Amniotic epithelial cell (primary cell): ENCODE measurements around the gene RFPL1.
"Not testable (repeated sequence)": the region's sequence is repeated elsewhere in the genome, so short reads cannot be mapped to it uniquely, and the experiment has no call there.

Experiments
- DNase-seq: peaks from one replicate; pipeline ENCODE4 v3.0.0-alpha.2; 2010; ENCODE audit warnings: low read depth

The RFPL1 gene

DNA sequence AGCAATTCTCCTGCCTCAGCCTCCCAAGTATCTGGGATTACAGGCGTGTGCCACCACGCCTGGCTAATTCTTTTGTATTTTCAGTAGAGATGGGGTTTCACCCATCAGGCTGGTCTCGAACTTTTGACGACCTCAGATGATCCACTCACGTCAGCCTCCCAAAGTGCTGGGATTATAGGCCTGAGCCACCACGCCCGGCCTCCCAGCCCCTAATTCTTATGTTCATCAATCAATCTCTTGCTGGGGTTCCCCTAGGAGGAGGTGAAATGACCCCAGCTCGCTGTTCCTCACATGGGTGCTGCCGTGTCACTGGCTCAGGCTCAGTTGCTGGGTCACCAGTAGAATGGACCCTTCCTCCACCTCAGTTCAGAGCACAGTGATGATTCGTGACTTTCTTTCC, at the start of gene RFPL1:
TSS of gene RFPL1 (plus strand) at position 301 of the 400 bp plus-strand sequence.
- not testable (repeated sequence) for DNase-seq

DNA sequence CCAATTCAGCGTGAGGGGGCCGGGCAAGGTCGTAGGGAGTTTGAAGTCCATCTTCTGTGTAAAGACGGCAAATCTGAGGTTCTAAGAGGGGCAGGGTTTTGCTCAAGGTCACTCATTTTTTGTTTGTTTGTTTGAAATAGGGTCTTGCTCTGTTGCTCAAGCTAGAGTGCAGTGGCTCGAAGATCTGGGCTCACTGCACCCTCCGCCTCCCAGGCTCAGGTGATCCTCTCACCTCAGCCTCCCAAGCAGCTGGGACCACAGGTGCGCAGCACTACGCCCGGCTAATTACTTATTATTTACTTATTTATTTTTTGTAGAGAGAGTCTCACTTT, 49.7 kb upstream of the RFPL1 start:
- no peak for DNase-seq

DNA sequence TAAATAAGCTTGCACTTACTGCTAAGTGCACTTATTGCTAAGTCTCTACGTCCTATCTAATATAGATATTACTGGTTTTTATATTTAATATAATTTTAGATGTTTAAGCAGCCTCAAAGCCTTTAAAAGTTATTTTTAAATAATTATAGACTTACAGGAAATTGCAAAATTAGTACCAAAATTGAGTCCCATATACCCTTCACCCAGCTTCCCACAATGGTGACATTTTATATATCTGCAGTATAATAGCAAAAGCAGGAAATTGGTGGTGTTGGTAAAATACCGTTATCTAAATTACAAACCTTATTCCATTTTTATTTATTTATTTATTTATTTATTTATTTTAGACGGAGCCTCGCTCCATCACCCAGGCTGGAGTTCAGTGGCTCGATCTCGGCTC, 48.1 kb upstream of the RFPL1 start:
- no peak for DNase-seq

DNA sequence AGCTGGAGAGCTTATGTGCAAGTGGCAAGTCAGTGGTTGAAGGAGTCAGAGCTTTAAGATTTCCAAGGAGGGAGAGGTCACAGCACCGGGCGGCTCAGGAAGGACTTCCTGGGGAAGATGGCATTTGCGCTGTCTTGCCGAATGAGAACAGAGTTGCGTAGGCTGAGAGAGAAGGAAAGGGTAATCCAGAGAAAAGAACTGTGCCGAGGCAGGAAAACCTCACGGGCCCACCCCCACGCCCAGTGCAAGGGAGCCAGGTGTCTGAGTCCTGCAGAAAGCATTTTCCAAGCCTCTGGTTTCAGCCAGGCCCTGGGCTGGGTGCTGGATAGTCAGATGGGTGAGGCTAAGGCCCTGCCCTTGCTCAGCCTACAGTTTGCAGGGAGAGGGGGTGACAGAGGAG, 46.8 kb upstream of the RFPL1 start:
- no peak for DNase-seq

DNA sequence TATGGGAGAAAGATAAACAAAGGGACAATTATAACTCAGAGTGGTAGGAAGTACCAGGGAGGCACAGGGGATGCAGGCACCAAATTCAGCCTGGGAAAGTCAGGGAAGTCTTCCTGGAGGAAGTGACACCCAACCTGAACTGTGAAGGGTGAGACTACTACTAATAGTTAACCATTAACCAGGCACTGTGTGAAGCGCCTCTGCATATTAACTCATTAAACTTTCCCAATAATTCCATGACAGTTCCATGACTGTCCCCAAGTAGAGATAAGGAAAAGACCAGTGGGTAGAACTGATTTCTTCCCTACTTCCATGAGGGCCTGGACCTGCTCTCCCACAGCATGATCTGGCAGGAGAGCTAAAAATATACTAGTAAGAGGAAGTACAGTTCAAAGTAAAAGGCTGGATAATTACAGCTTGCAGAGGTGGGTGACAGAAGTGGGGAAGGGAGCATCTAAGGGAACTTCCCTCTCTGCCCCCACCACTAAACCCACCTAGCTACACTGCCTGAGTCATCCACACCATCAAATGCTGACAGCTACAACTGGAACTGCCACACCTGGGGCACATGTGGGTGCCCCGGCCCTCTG, 45.3 kb upstream of the RFPL1 start:
- DNase-seq = no peak

DNA sequence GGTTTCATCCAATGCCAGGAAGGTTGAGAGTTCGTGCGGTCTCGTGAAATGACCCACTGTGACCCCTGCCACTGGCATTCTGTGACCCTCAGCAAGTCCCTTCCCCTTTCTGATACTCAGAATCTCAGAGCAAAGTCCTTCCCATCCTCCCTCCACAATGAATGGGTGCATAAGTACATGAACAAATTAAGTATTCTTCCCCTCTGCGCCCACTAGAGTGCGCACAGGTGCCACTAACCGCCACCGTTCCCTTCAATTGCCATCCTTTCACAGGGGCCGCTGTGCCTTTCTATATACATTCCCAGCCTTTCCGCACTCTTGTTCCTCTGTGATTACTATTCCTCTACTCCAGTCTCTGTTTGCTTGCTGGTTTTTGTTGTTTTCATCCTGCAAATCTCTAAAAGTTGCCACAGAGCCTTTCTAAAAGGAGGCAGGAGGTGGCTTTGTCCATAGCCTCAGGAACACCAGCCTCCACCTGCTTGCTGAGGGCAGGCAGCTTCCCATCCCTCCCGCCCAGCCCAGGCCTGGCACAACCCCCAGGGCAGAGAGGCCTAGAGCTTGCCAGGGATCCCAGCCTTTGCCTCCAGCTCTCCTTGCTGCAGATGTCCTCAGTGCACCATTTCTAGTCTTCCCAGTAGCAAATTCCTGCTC, 43.3 kb upstream of the RFPL1 start:
- DNase-seq = peak; percentile 63

DNA sequence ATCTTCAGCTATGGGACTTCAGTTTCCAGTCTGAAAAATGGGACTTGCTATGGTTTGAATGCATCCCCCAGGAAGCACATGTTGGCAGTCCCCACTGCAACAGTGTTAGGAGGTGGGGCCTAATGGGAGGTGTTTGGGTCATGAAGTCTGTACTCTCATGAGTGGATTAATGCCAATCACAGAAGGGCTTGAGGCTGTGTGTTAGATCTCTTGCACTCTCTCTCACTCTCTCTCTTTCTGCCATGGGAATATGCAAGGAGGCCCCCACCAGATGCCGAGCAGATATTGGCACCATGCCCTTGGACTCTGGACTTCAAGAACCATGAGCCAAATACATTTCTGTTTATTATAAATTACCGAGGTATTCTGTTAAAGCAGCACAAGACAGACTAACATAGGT, 42.3 kb upstream of the RFPL1 start:
- DNase-seq = no peak

DNA sequence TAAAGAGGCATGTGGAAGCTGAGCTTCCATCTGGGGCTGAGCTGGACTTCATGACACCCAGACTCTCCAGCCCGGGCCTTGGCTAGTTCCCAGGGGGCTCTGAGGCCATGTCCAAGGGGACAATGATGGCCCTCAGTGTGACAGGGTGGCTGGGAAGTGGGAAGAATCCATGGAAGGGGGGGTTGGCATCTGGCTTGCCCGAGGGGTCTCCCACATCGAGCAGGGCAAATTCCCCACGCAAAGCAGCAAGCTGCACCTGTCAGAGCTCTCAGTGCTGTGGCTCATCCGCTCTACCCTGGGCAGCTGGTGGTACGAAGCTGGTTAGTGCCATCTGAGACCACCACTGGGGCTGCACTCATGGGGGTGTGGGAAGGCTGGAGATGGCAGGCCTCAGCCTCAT, 40.6 kb upstream of the RFPL1 start:
- DNase-seq = no peak

DNA sequence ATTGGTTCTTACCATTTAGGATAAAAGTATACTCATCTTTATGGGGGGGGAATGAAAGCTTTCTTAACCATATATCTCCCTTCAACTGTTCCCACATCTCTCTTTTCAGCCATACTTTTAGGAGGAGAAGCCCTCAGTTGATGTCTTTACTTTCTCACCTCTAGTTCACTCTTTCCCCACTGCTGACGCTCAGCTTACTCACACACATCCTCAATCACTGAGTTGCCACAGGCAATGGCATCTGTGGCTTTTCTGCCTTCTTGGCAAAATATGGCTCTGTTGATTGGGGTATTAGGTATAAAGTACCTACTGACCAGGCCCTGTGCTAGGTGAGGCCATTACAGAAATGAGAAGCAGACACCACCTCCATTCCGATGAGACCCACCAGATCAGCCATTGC, 37.8 kb upstream of the RFPL1 start:
- DNase-seq = no peak

DNA sequence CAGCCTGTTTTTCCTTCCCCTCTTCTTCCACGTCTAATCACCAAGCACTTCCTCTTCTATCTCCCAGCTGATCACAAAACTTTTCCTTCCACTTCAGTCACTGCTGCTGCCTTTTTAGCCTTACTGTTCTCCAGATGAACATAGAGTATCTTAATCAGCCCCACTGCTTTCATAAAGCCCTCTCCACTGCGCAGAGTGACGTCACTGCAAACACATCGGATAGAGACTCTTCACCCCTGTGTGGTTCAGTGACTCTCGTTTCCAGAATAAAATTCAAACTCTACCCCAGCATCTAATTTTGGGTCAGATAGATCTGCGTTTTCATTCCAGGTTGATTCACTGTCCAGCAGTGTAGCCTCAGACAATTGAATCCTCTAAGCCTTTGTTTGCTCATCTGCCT, 36.8 kb upstream of the RFPL1 start:
- not testable (repeated sequence) for DNase-seq

DNA sequence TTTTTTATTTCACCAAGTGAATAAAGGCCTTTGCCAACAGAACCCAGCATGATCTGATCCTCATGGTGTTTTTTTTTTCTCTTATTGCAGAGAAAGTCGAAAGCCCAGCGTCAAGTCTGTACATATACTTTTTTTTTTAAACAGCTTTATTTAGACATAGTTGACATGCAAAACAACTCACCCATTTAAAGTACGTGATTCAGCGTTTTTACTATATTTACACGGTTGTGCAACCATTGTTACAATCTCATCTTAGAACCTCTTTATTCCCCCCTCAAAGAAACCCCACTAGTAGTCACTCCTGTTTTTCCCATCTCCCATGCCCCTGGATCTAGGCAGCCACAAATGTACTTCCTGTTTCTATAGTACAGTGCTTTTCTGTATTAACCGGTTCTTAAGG, 29.4 kb upstream of the RFPL1 start:
- no peak for DNase-seq

DNA sequence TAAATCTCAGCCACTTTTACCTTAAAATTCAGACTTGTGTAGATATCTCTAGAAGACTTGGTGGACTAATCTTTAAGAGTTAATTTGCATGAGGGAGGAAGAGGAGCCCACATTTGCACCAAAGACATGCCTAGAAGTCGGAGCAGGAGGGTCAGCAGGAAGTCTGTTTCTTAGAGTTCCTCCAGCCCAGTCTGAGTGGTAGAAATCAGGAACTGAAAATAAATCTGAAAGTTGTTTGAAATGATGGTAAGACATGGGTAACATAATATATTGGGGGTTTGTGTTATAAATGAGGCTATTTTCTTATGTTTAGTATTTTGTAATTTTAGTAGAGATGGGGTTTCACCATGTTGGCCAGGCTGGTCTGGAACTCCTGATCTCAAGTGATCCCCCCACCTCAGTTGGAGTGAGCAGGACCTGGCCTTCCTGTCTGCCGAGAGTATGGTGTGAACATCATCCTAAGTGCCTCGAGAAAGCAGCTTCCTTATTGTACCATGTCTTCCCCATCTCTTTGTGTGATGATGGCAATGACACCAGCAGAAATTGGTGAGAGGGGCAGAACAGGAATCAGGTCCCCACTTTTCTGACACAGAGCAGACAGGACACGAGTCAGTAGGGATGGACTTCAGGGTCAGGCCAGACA, 26.7 kb upstream of the RFPL1 start:
- DNase-seq = not testable (repeated sequence)

DNA sequence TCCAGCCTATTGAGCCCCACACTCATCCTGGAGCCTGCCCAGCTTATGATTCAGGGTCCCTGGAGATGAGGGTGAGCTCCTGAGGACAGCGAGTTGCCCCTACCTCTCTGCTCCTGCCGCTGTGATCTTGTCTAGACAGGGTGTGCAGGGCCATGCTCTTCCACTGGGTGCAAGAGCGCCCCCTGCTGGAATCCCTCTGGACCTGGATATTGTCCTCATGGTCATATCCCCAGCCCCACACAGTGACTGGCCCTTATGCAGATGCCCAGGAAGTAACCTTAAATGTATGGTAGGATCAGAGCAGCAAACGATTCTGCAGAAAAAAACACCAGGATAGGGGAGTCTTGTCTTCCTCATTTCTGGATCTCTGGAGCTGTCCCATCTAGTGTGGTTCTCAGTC, 25.6 kb upstream of the RFPL1 start:
- not testable (repeated sequence) for DNase-seq

DNA sequence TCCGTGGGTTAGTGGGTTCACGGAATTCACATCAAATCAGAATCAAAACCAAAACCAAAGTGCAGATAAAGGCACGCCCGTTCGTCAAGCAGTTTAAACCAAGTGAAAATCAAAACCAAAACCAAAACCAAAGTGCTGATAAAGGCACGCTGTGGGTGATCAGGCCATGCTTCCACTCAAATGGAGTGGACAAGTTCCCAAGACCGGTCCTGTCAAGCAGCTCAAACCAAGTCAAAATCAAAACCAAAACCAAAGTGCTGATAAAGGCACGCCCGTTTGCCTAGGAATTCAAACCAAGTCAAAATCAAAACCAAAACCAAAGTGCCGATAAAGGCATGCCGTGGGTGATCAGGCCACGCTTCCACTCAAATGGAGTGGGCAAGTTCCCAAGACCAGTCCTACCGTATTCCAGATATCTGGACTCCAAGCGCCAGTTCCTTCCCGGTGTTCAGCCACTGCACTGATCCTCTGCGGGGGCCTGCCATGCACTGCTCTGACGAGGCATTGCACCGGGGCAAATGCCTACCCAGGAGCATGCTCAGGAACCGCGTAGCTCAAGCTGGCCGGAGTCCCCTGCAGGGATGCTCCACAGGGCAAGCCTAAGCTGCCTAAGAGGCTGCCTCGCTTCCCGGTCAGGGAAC, 23.3 kb upstream of the RFPL1 start:
- not testable (repeated sequence) for DNase-seq

DNA sequence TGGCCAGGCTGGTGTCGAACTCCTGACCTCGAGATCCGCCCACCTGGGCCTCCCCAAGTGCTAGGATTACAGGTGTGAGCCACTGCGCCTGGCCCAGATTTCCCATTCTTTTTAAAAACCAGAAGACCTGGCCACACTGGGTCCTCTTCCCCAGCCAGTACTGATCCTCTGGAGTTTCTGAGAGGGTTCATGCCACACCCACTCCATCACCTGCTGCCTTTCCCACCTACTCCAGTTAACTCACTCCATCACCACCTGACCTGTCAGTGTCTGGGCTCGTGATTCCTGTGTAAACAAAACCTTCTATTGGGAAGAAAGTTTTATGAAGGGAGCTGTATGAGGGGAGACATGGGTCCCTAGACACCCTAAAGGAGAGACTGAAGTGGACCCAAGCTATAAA, 19.7 kb upstream of the RFPL1 start:
- not testable (repeated sequence) for DNase-seq

DNA sequence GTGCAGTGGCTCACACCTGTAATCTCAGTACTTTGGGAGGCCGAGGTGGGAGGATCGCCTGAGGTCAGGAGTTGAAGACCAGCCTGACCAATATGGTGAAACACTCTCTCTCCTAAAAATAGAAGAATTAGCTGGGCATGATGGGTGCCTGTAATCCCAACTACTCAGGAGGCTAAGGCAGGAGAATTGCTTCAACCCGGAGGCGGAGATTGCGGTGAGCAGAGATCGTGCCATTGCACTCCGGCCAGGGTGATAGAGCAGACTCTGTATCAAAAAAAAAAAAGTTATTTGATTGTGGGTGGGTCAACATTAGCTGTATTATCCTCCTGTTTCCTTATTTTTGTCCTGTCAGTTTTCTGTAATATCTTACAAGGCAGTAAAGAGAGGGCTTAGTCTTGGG, 11.9 kb upstream of the RFPL1 start:
- no peak for DNase-seq

DNA sequence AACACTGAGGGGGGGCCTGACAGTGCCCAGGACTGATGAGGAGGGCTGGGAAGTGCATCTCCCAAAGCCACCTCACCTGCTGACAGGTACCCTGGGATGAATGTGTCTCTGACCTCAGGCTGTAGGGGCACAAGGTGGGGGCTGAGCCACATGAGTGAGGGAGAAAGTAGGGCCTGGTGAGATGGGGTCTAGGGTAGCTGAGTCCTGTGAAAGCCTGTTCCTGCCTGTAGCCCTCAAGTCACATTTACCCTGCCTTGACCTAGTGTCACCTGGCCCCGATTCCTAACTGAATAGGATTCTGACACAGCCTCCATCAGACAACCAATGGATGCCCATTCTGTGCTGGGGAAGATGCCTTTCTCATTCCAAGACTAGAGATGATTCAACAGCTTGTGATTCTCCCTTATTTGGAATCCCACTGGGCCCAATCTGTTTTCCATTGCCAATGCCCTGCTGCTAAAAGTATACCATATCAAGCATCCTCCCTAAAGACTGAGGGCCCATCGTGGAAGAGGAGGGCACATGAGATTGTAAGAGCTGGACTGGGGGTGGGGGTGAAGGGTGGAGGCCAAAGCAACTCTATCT, 11.1 kb upstream of the RFPL1 start:
- DNase-seq = no peak

DNA sequence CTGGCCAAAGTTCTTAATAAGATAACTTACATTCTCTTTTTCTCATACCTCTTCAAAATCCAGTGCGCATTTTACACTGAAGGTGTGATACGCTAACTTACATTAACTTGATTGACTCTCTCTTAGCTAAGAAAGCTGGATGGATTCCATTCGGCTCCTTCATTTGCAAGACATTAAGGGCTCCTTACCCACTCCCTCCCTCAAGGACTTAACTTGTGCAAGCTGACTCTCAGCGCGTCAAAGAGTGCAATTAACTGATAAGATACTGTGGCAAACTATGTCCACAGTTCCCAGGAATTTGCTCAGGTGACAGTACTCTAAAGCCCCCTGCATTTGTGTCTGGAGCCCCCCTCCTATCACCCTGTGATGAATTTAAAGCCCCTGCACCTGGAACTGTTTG, 6.4 kb upstream of the RFPL1 start:
- no peak for DNase-seq

DNA sequence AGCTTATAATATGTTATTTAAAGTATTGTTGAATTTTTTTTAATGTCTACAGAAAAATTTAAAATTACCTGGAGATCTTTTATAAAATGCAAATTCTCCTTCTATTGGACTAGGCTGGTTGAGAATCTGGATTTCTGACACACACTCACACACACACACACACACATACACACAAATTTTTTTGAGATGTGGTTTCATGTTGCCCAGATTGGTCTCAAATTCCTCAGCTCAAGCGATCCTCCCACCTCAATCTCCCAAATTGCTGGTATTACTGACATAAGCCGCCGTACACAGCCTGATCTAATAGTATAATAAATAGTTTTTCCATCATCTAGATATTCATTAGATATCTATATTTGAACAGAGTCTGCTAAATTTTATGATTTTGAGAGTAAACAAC, 4.5 kb upstream of the RFPL1 start:
- DNase-seq = no peak

DNA sequence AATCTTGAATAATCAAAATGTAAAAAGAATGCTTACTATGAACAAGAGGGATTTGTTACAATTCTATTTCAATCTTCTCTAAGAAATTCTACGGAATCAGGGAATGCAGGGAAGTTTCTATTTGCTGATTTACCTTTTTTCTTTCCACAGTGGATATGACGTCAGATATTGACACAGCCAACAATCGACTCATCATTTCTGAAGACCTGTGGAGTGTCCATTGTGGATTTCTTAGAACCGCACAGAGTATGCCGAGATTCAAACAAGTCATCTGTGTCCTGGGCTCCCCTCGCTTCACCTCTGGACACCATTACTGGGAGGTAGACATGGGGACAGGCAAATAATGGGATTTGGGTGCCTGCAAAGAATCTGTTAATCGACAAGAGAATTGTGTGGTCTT, 4.1 kb upstream of the RFPL1 start:
- DNase-seq = no peak

DNA sequence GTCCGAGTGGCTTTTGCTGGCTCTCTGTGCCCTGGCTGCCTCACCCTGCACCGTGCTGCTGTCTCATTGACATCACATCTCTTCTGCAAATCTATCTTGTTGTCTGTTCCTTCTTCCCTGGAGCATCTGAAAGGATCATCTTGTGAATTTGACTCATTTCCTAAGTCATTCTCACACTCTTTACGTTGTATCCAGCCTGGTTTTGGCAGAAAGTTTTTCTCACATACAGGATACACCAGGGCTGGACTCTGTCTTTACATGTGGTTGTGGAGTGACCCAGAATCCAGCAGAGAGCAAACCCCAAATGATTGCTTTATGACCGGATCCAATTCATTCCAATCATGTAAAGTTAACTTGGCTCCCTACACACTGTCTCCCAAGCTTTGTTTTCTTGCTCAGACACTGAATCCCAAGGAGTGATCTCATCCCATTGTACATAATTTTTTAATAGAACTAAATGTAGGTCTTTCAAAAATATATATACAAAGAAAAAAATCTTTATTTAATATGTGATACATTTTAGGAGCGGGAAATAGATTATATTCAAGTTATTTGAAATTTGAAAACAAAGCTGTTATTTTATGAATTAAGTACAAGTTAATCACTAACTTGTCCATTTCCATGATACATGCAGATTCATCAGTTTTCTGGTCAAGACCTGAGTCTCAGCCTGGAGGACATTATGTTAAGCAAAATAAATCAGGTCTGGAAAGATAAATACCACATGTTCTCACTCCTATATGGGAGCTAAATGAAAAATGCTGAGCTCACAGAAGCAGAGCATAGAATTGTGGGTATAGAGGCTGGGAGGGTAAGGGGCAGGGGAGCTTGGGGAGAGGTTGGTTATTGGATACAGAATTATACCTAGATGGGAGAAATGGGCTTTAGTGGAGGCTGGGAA, 2.9 kb upstream of the RFPL1 start:
- DNase-seq = no peak

DNA sequence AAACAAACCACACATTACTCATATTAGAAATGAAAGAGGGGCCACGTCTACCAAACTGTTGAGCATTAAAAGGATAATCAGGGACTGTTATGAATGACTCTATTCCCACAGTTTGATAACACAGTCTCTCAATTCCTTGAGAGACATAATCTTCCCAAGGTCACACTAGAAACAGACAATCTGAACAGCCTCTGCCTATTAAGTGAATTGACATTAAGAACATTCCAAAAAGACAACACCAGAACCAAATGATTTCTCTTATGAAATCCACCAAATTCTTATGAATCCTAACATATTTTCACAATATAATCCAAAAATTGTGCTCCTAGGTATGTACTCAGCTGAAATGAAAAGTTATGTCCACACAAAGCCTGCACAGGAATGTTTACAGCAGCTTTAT, 4.6 kb downstream of the RFPL1 start:
- DNase-seq = peak; percentile 56
